Liver (tissue), 9 donors: ENCODE results near the gene E2F2. TPM values are rescaled to one million over a fixed set of nuclear protein-coding genes. Genes with fewer than 3 reads are reported as not detected.

Experiments
- DNase-seq: peaks from one replicate; pipeline ENCODE4 v3.0.0-alpha.2; 2017; ENCODE audit warnings: low spot score
- H3K27ac ChIP-seq, 2 donors: one replicate each; pipeline ENCODE4 v1.7.0; 2013; ENCODE audit warnings: inconsistent platforms in 2 of 2, low read length in 2 of 2, control low read depth in 1 of 2, low read depth in 1 of 2, mild to moderate bottlenecking in 1 of 2
- H3K27me3 ChIP-seq, 4 donors: one replicate each; pipeline versions ENCODE4 v1.6.1 to v1.7.0; 2013; ENCODE audit warnings: low read length in 3 of 4, inconsistent platforms in 1 of 4, mild to moderate bottlenecking in 1 of 4, moderate library complexity in 1 of 4; ENCODE audit not compliant: control insufficient read depth in 4 of 4, insufficient read depth in 4 of 4
- H3K36me3 ChIP-seq, 4 donors: one replicate each; pipeline versions ENCODE4 v1.6.1 to v1.7.0; 2013; ENCODE audit warnings: low read length in 3 of 4, mild to moderate bottlenecking in 3 of 4, low read depth in 1 of 4, moderate library complexity in 1 of 4; ENCODE audit not compliant: control insufficient read depth in 4 of 4, insufficient read depth in 3 of 4
- H3K4me1 ChIP-seq, 4 donors: one replicate each; pipeline versions ENCODE4 v1.6.1 to v1.7.0; 2013; ENCODE audit warnings: low read length in 3 of 4, mild to moderate bottlenecking in 3 of 4, moderate library complexity in 1 of 4; ENCODE audit not compliant: control insufficient read depth in 4 of 4, insufficient read depth in 4 of 4
- H3K4me3 ChIP-seq, 3 donors: one replicate each; pipeline versions ENCODE4 v1.6.1 to v1.7.0; 2013; ENCODE audit warnings: low read length in 3 of 3, control low read depth in 1 of 3, low read depth in 1 of 3, mild to moderate bottlenecking in 1 of 3
- H3K9ac ChIP-seq, 2 donors: one replicate each; pipeline ENCODE4 v1.7.0; 2013; ENCODE audit warnings: low read length in 2 of 2, mild to moderate bottlenecking in 2 of 2, moderate library complexity in 2 of 2, control low read depth in 1 of 2, low read depth in 1 of 2
- H3K9me3 ChIP-seq, 4 donors: one replicate each; pipeline versions ENCODE4 v1.6.1 to v1.7.0; 2013; ENCODE audit warnings: low read length in 3 of 4; ENCODE audit not compliant: control insufficient read depth in 4 of 4
- ATF3 ChIP-seq: IDR thresholded peaks from 2 replicates; pipeline ENCODE4 v1.6.1; 2016; ENCODE audit warnings: antibody characterized with exemption
- CTCF ChIP-seq: fragments of 150-350 bp; IDR thresholded peaks from 2 replicates; pipeline ENCODE4 v1.5.1; 2017; ENCODE audit warnings: improper control_type of control experiment, low read depth, low read length; ENCODE audit not compliant: missing input control
- EGR1 ChIP-seq, 2 donors: IDR thresholded peaks; 2 replicates each; pipeline ENCODE4 v1.6.1; 2016 to 2018; ENCODE audit warnings: antibody characterized with exemption in 2 of 2, low read depth in 2 of 2
- FOXA1 ChIP-seq: IDR thresholded peaks from 2 replicates; pipeline ENCODE4 v1.6.1; 2016; ENCODE audit warnings: antibody characterized with exemption
- FOXA2 ChIP-seq: IDR thresholded peaks from 2 replicates; pipeline ENCODE4 v1.6.1; 2016; ENCODE audit warnings: antibody characterized with exemption
- GABPA ChIP-seq, 2 donors: IDR thresholded peaks in 1 of 2; conservative IDR thresholded peaks in 1 of 2; 2 replicates each; pipeline ENCODE4 v1.6.1; 2016; ENCODE audit warnings: antibody characterized with exemption in 2 of 2, mild to moderate bottlenecking in 1 of 2, moderate library complexity in 1 of 2
- HNF4A ChIP-seq, 2 donors: conservative IDR thresholded peaks; 2 replicates each; pipeline ENCODE4 v1.6.1; 2016; ENCODE audit warnings: antibody characterized with exemption in 2 of 2, mild to moderate bottlenecking in 2 of 2
- HNF4G ChIP-seq: IDR thresholded peaks from 2 replicates; pipeline ENCODE4 v1.6.1; 2016; ENCODE audit warnings: antibody characterized with exemption
- JUND ChIP-seq, 2 donors: IDR thresholded peaks; 2 replicates each; pipeline ENCODE4 v1.6.1; 2016; ENCODE audit warnings: antibody characterized with exemption in 2 of 2
- NR2F2 ChIP-seq: IDR thresholded peaks from 2 replicates; pipeline ENCODE4 v1.6.1; 2016; ENCODE audit warnings: antibody characterized with exemption
- RAD21 ChIP-seq, 2 donors: IDR thresholded peaks; 2 replicates each; pipeline ENCODE4 v1.6.1; 2016; ENCODE audit warnings: antibody characterized with exemption in 2 of 2, mild to moderate bottlenecking in 2 of 2
- RXRA ChIP-seq, 2 donors: IDR thresholded peaks; 2 replicates each; pipeline ENCODE4 v1.6.1; 2017 to 2018; ENCODE audit warnings: antibody characterized with exemption in 2 of 2, mild to moderate bottlenecking in 1 of 2
- SP1 ChIP-seq: IDR thresholded peaks from 2 replicates; pipeline ENCODE4 v1.6.1; 2018; ENCODE audit warnings: antibody characterized with exemption, mild to moderate bottlenecking
- TAF1 ChIP-seq: conservative IDR thresholded peaks from 2 replicates; pipeline ENCODE4 v1.6.1; 2016; ENCODE audit warnings: antibody characterized with exemption, mild to moderate bottlenecking
- YY1 ChIP-seq: IDR thresholded peaks from 2 replicates; pipeline ENCODE4 v1.6.1; 2016; ENCODE audit warnings: antibody characterized with exemption, mild to moderate bottlenecking
- ZBTB33 ChIP-seq: IDR thresholded peaks from 2 replicates; pipeline ENCODE4 v1.6.1; 2016; ENCODE audit warnings: antibody characterized with exemption
- WGBS: extraction: QIAGEN DNeasy Blood & Tissue Kit; methylation state at CpG from one replicate; pipeline ENCODE4 v1.1.7; 2013; 5-methylcytosine and 5-hydroxymethylcytosine counted together
- polyA plus RNA-seq, 2 donors: library from polyadenylated mRNA; stranded (reverse) in 1 of 2; unstranded in 1 of 2; fragments of 200-250 nt in 1 of 2; fragments of >200 nt in 1 of 2; fragmentation: Nextera tagmentation in 1 of 2; extraction: Ambion mirVana in 1 of 2; gene quantifications; one replicate each; pipeline versions ENCODE4 v1.2.1 to v1.2.3, GENCODE V29; 2013 to 2015
- total RNA-seq, 2 donors: library from RNA; depleted of rRNA; stranded (reverse); fragments of >200 nt; gene quantifications; one replicate each; pipeline ENCODE4 v1.2.3, GENCODE V29; 2014
- donor health status: healthy.
- donor health status: healthy.
- donor health status: healthy.
- donor health status: healthy.
- donor health status: healthy.

E2F2 gene
- total and polyA plus RNA-seq, 4 donors: 0.08 to 79.9 (median 0.44) TPM

- peak overlapping the region in 1 of 2 donors; percentile 13 for H3K27ac ChIP-seq
- TF ChIP-seq EGR1 (IDR thresholded peaks at IDR 0.05; ENCODE audit: low read depth in 2 of 2): no peak
- no peak for TF ChIP-seq NR2F2
- TF ChIP-seq ATF3: no peak
- no peak for TF ChIP-seq HNF4A (conservative IDR thresholded peaks at IDR 0.05)
- TF ChIP-seq ZBTB33: no peak
- TF ChIP-seq RAD21 (IDR thresholded peaks at IDR 0.05): no peak
- TF ChIP-seq HNF4G: no peak
- peak; percentile 96 for DNase-seq
These were observed 6.2 kb downstream of the E2F2 start for GRCh38 chr1:23524716-23525401.

GRCh38 chr1:23524163-23524562 is 6.9 kb downstream of the E2F2 start:
- H3K9me3 ChIP-seq: no peaks in the 10 kb centered on the region
- H3K4me1 ChIP-seq: no peaks in the 10 kb centered on the region
- TF ChIP-seq ZBTB33 (no peak), RAD21 (IDR thresholded peaks at IDR 0.05) (no peak), RXRA (IDR thresholded peaks at IDR 0.05) (no peak), HNF4A (conservative IDR thresholded peaks at IDR 0.05) (no peak), SP1 (no peak), FOXA1 (no peak), HNF4G (no peak), TAF1 (no peak), YY1 (no peak), EGR1 (IDR thresholded peaks at IDR 0.05; ENCODE audit: low read depth in 2 of 2) (no peak), GABPA (IDR thresholded peaks at IDR 0.05 in 1 of 2, conservative IDR thresholded peaks at IDR 0.05 in 1 of 2) (no peak), NR2F2 (no peak), FOXA2 (no peak), JUND (IDR thresholded peaks at IDR 0.05) (no peak), CTCF (no peak)
- WGBS: 75% methylated on average over 3 of the region's 3 CpGs
- H3K4me3 ChIP-seq: no peak overlapping the region
- H3K27me3 ChIP-seq: no peaks in the 10 kb centered on the region
- no peaks in the 10 kb centered on the region for H3K36me3 ChIP-seq
- peak overlapping the region in 1 of 2 donors; percentile 13 for H3K27ac ChIP-seq
- no peak for DNase-seq
- no peak overlapping the region for H3K9ac ChIP-seq

More at GRCh38 chr1:23524716-23525401, 6.2 kb downstream of the E2F2 start:
- no peaks in the 10 kb centered on the region for H3K36me3 ChIP-seq
- no peak overlapping the region for H3K9ac ChIP-seq
- H3K4me1 ChIP-seq: no peaks in the 10 kb centered on the region
- H3K9me3 ChIP-seq: no peaks in the 10 kb centered on the region
- H3K27me3 ChIP-seq: no peaks in the 10 kb centered on the region
- WGBS: 63% methylated on average over 9 of the region's 9 CpGs
- no peak overlapping the region for H3K4me3 ChIP-seq
